GM12865 (cell line): ENCODE data around the gene SAPCD2.
"Not testable (repeated sequence)": the region's sequence is repeated elsewhere in the genome, so short reads cannot be mapped to it uniquely, and the experiment has no call there.

Source experiments
- DNase-seq: peaks from one replicate; pipeline ENCODE4 v3.0.0; 2010; ENCODE audit warnings: low read depth
- H3K4me3 ChIP-seq: 2 replicates; pipeline ENCODE4 v1.5.1; 2011; ENCODE audit warnings: mild to moderate bottlenecking, low read depth, low read length, control low read depth
- TF ChIP-seq, protein P1 (sequence below): IDR thresholded peaks from 2 replicates; pipeline ENCODE4 v1.5.1; 2011; ENCODE audit warnings: low read length, control low read depth, low read depth, inconsistent platforms; ENCODE audit not compliant: insufficient read depth; ENCODE audit errors: missing control alignments

Gene SAPCD2

GRCh38 chr9:137070201-137070905 lies at the start of gene SAPCD2:
Gene SAPCD2, minus strand, starts transcription at chr9:137070557. Its CDS starts 97 bp downstream, at chr9:137070460.
- peak within 1 kb of the TSS; percentile 61 for H3K4me3 ChIP-seq
- peak; percentile 93 for DNase-seq
- TF ChIP-seq, protein P1, sequence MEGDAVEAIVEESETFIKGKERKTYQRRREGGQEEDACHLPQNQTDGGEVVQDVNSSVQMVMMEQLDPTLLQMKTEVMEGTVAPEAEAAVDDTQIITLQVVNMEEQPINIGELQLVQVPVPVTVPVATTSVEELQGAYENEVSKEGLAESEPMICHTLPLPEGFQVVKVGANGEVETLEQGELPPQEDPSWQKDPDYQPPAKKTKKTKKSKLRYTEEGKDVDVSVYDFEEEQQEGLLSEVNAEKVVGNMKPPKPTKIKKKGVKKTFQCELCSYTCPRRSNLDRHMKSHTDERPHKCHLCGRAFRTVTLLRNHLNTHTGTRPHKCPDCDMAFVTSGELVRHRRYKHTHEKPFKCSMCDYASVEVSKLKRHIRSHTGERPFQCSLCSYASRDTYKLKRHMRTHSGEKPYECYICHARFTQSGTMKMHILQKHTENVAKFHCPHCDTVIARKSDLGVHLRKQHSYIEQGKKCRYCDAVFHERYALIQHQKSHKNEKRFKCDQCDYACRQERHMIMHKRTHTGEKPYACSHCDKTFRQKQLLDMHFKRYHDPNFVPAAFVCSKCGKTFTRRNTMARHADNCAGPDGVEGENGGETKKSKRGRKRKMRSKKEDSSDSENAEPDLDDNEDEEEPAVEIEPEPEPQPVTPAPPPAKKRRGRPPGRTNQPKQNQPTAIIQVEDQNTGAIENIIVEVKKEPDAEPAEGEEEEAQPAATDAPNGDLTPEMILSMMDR: no peak

DNA sequence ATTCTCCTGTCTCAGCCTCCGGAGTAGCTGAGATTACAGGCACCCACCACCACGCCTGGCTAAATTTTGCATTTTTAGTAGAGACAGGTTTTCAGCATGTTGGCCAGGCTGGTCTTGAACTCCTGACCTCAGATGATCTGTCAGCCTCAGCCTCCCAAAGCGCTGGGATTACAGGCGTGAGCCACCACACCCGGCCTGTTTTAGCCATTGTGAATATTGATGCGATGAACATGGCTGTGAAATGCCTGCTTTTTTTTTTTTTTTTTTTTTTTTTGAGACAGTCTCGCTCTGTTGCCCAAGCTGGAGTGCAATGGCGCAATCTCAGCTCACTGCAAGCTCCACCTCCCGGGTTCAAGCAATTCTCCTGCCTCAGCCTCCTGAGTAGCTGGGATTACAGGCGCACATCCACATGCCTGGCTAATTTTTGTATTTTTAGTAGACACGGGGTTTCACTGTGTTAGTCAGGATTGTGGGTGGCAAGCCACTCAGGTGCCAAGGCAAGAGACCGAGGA lies 47.8 kb upstream of the SAPCD2 start:
- not testable (repeated sequence) for H3K4me3 ChIP-seq, DNase-seq

GRCh38 chr9:137117269-137117731 lies 46.9 kb upstream of the SAPCD2 start:
- TF ChIP-seq, protein P1: no peak
- no peak overlapping the region for H3K4me3 ChIP-seq
- DNase-seq: no peak

DNA sequence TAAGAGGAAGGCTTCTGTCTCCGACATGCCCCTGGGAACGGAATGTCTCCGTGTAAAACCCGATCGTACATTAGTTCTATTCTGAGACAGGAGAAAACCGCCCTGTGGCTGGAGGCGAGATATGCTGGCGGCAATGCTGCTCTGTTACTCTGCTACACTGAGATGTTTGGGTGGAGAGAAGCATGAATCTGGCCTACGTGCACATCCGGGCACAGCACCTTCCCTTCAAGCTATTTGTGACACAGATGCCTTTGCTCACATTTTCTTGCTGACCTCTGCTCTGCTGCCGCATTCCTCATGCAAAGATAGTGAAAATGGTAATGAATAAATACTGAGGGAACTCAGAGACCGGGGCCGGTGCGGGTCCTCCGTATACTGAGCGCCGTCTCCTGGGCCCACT lies 46.4 kb upstream of the SAPCD2 start:
- H3K4me3 ChIP-seq: no peak overlapping the region
- no peak for DNase-seq
- TF ChIP-seq, protein P1: no peak

- no peak overlapping the region for H3K4me3 ChIP-seq
- peak; percentile 0 for DNase-seq
- TF ChIP-seq, protein P1: no peak
Observed at GRCh38 chr9:137116027-137116507, 45.7 kb upstream of the SAPCD2 start.

- no peak overlapping the region for H3K4me3 ChIP-seq
- no peak for DNase-seq
- TF ChIP-seq, protein P1: no peak
Observed at GRCh38 chr9:137115394-137116026, 45.2 kb upstream of the SAPCD2 start.

- DNase-seq: peak; percentile 82
- TF ChIP-seq, protein P1: no peak
- peak within 1 kb of the TSS; percentile 78 for H3K4me3 ChIP-seq
Observed at GRCh38 chr9:137114613-137115393, 44.4 kb upstream of the SAPCD2 start, which contains the start of gene DPP7. Gene DPP7, minus strand, starts transcription at chr9:137114733. Its CDS starts 20 bp downstream, at chr9:137114713.
